HEK293 (cell line): ENCODE measurements around the gene KRTAP9-6.

Source experiments
- GLI4 ChIP-seq: fragments of 450-650 bp; formaldehyde crosslinking; IDR thresholded peaks from 2 replicates; pipeline ENCODE4 v1.5.1; 2016; ENCODE audit warnings: missing biosample characterization, missing genetic modification characterization
- MEIS1 ChIP-seq: sonication (generic); formaldehyde crosslinking; IDR thresholded peaks from 2 replicates; pipeline ENCODE4 v1.8.1; 2022; ENCODE audit warnings: missing genetic modification reagents, mild to moderate bottlenecking, borderline replicate concordance

GRCh38 chr17:41302981-41303380 is 37.8 kb downstream of the KRTAP9-6 start:
- TF ChIP-seq MEIS1 (CRISPR knock-in tag) = no peak
- no peak for TF ChIP-seq GLI4 (tag by site-specific recombination)
